ENCODE results near the gene SPRR5.

DNA sequence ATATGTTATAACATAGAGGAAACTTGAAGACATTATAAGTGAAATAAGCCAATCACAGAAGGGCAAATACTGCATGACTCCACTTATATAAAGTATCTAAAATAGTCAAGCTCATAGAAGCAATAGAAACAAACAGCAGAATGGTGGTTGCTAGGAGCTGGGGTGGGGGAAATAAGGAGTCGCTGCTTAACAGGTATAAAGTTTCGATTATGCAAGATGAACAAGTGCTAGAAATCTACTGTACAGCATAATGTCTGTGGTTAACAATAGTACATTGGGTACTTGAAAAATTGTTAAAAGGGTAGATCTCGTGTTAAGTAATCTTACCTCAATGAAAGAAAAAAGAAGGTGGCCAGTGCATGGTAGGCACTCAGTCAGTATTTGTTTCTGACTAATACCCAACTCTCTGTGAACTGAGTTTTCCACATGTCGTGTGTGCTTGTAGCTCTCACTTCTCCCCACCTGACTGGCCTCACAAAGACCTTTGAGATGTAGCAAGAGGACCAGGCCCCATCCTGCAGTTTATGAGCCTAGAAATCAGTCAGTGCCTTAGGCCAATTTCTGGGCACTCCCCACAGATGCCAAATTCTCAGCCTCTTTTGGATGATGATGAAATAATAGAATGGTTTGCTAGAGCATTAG is 14.7 kb upstream of the SPRR5 start:
- TF ChIP-seq, protein P1, sequence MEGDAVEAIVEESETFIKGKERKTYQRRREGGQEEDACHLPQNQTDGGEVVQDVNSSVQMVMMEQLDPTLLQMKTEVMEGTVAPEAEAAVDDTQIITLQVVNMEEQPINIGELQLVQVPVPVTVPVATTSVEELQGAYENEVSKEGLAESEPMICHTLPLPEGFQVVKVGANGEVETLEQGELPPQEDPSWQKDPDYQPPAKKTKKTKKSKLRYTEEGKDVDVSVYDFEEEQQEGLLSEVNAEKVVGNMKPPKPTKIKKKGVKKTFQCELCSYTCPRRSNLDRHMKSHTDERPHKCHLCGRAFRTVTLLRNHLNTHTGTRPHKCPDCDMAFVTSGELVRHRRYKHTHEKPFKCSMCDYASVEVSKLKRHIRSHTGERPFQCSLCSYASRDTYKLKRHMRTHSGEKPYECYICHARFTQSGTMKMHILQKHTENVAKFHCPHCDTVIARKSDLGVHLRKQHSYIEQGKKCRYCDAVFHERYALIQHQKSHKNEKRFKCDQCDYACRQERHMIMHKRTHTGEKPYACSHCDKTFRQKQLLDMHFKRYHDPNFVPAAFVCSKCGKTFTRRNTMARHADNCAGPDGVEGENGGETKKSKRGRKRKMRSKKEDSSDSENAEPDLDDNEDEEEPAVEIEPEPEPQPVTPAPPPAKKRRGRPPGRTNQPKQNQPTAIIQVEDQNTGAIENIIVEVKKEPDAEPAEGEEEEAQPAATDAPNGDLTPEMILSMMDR (IDR thresholded peaks at IDR 0.05) = no peak
- no peak for TF ChIP-seq ZFX (IDR thresholded peaks at IDR 0.05; ENCODE audit: borderline replicate concordance)

Measured in 22Rv1 (cell line).